HPDE6-E6E7 (cell line): ENCODE measurements around the gene SIPA1L3.
"Not testable (repeated sequence)": the region's sequence is repeated elsewhere in the genome, so short reads cannot be mapped to it uniquely, and the experiment has no call there.

Source experiments
- DNase-seq: peaks from one replicate; pipeline ENCODE4 v3.0.0; 2011; ENCODE audit warnings: missing footprints; ENCODE audit errors: extremely low spot score

The SIPA1L3 gene

GRCh38 chr19:37906869-37907734 lies at the start of gene SIPA1L3:
Gene SIPA1L3, plus strand, starts transcription at chr19:37907208. Its CDS starts 174,358 bp downstream, at chr19:38081566.
- peak; percentile 87 for DNase-seq

- no peak for DNase-seq
Observed at GRCh38 chr19:37864501-37864900, 42.5 kb upstream of the SIPA1L3 start.

- DNase-seq, result not testable (repeated sequence)
Observed at GRCh38 chr19:37865930-37866329, 41.1 kb upstream of the SIPA1L3 start.

GRCh38 chr19:37867831-37868230 lies 39.2 kb upstream of the SIPA1L3 start:
- peak; percentile 66 for DNase-seq

- no peak for DNase-seq
Observed at GRCh38 chr19:37869766-37870340, 37.2 kb upstream of the SIPA1L3 start.

GRCh38 chr19:37872383-37872782 lies 34.6 kb upstream of the SIPA1L3 start:
- DNase-seq, result no peak

- no peak for DNase-seq
Observed at GRCh38 chr19:37874784-37875183, 32.2 kb upstream of the SIPA1L3 start.

- no peak for DNase-seq
Observed at GRCh38 chr19:37876032-37876431, 31.0 kb upstream of the SIPA1L3 start.

- DNase-seq, result no peak
Observed at GRCh38 chr19:37877147-37877546, 29.9 kb upstream of the SIPA1L3 start.

GRCh38 chr19:37885392-37885791 lies 21.6 kb upstream of the SIPA1L3 start:
- no peak for DNase-seq

- DNase-seq, result no peak
Observed at GRCh38 chr19:37886571-37886970, 20.4 kb upstream of the SIPA1L3 start.

- no peak for DNase-seq
Observed at GRCh38 chr19:37893845-37894575, 13.0 kb upstream of the SIPA1L3 start.

GRCh38 chr19:37896180-37896579 lies 10.8 kb upstream of the SIPA1L3 start:
- no peak for DNase-seq

- no peak for DNase-seq
Observed at GRCh38 chr19:37899453-37899852, 7.6 kb upstream of the SIPA1L3 start.

- no peak for DNase-seq
Observed at GRCh38 chr19:37899966-37900365, 7.0 kb upstream of the SIPA1L3 start.

GRCh38 chr19:37902668-37903067 lies 4.3 kb upstream of the SIPA1L3 start:
- DNase-seq, result peak; percentile 69

- no peak for DNase-seq
Observed at GRCh38 chr19:37903096-37903495, 3.9 kb upstream of the SIPA1L3 start.

- no peak for DNase-seq
Observed at GRCh38 chr19:37905946-37906868, 801 bp upstream of the SIPA1L3 start, which contains the start of gene WDR87. Gene WDR87, minus strand, starts transcription at chr19:37906594. Its CDS starts 8,355 bp downstream, at chr19:37898239.

GRCh38 chr19:37907735-37908455 lies 887 bp downstream of the SIPA1L3 start:
- DNase-seq, result no peak

GRCh38 chr19:37909661-37910199 lies 2.7 kb downstream of the SIPA1L3 start:
- DNase-seq, result no peak
